Mesendoderm (in vitro differentiated cells): Measurements from ENCODE around the gene KCNJ15.

ENCODE experiments used
- DNase-seq: peaks from one replicate; pipeline ENCODE4 v3.0.0; 2013
- H2AK5ac ChIP-seq: 2 replicates; pipeline ENCODE4 v1.6.1; 2013; ENCODE audit warnings: low read length, inconsistent platforms
- H2BK120ac ChIP-seq: 2 replicates; pipeline ENCODE4 v1.6.1; 2013; ENCODE audit warnings: low read depth, mild to moderate bottlenecking, low read length, moderate library complexity, mixed read lengths
- H2BK15ac ChIP-seq: replicated peaks from 2 replicates; pipeline ENCODE4 v1.6.1; 2013; ENCODE audit warnings: low read depth, mild to moderate bottlenecking, moderate library complexity
- H2BK5ac ChIP-seq: 2 replicates; pipeline ENCODE4 v1.6.1; 2013; ENCODE audit warnings: low read length, inconsistent platforms
- H3K18ac ChIP-seq: 2 replicates; pipeline ENCODE4 v1.6.1; 2013; ENCODE audit warnings: mild to moderate bottlenecking, low read length, mixed read lengths
- H3K23ac ChIP-seq: one replicate; pipeline ENCODE4 v1.6.1; 2013; ENCODE audit warnings: low read length
- H3K27ac ChIP-seq: 2 replicates; pipeline ENCODE4 v1.5.1; 2013; ENCODE audit warnings: low read depth, mild to moderate bottlenecking, inconsistent platforms, low read length, moderate library complexity
- H3K27me3 ChIP-seq: 2 replicates; pipeline ENCODE4 v1.6.1; 2013; ENCODE audit warnings: low read length, control low read depth, mild to moderate bottlenecking, inconsistent platforms; ENCODE audit not compliant: insufficient read depth, poor library complexity
- H3K36me3 ChIP-seq: 2 replicates; pipeline ENCODE4 v1.6.1; 2013; ENCODE audit warnings: low read length, inconsistent platforms; ENCODE audit not compliant: control insufficient read depth, insufficient read depth
- H3K4ac ChIP-seq: one replicate; pipeline ENCODE4 v1.6.1; 2013; ENCODE audit warnings: low read depth, mild to moderate bottlenecking, low read length, moderate library complexity
- H3K4me1 ChIP-seq: 2 replicates; pipeline ENCODE4 v1.6.1; 2013; ENCODE audit warnings: low read depth, low read length, inconsistent platforms; ENCODE audit not compliant: control insufficient read depth
- H3K4me2 ChIP-seq: 2 replicates; pipeline ENCODE4 v1.6.1; 2013; ENCODE audit warnings: low read length
- H3K4me3 ChIP-seq: 2 replicates; pipeline ENCODE4 v1.5.1; 2013; ENCODE audit warnings: mild to moderate bottlenecking, low read length
- H3K56ac ChIP-seq: one replicate; pipeline ENCODE4 v1.6.1; 2013; ENCODE audit warnings: low read length
- H3K79me1 ChIP-seq: 2 replicates; pipeline ENCODE4 v1.6.1; 2013; ENCODE audit warnings: low read length, inconsistent platforms
- H3K79me2 ChIP-seq: 2 replicates; pipeline ENCODE4 v1.6.1; 2013; ENCODE audit warnings: mild to moderate bottlenecking, low read length; ENCODE audit not compliant: control insufficient read depth, insufficient read depth
- H3K9ac ChIP-seq: 2 replicates; pipeline ENCODE4 v1.6.1; 2013; ENCODE audit warnings: low read length, inconsistent platforms
- H4K5ac ChIP-seq: one replicate; pipeline ENCODE4 v1.6.1; 2013; ENCODE audit warnings: low read length
- H4K8ac ChIP-seq: one replicate; pipeline ENCODE4 v1.6.1; 2013; ENCODE audit warnings: low read depth, mild to moderate bottlenecking, control low read depth, low read length, moderate library complexity
- WGBS: extraction: QIAGEN DNeasy Blood & Tissue Kit; methylation state at CpG from one replicate; pipeline ENCODE4 v1.1.7; 2013; ENCODE audit warnings: low lambda C conversion rate, missing lambda C conversion rate; ENCODE audit not compliant: insufficient coverage; ENCODE audit errors: extremely low coverage; 5-methylcytosine and 5-hydroxymethylcytosine counted together

Gene KCNJ15

DNA sequence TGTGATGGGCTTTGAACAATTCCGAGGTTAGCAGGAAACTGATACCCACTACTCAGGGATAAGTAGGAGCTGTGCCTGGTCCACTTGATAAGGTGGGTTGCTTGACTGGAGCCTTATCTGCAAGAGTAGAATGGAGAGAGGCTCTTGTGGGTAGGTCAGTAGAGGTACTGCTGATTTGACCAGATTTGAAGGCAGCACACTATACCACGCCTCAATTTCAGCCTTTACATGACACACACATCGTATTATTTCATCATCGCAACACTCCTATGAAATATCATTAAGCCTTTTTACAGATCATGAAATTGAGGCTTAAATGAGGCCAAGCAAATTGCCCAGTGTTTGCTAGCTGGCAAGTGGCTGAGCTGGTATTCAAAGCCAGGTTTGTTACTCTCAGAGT lies 69.6 kb downstream of the KCNJ15 start:
- Histone ChIP-seq H3K18ac (no peak overlapping the region), H3K9ac (no peak overlapping the region), H3K79me2 (no peaks in the 10 kb centered on the region), H4K5ac (no peak overlapping the region), H3K79me1 (no peaks in the 10 kb centered on the region), H3K4me1 (peaks cover 10% of the 10 kb centered on the region), H3K4me2 (no peak overlapping the region), H4K8ac (no peak overlapping the region), H2AK5ac (no peak overlapping the region), H2BK15ac (no peak overlapping the region), H2BK120ac (no peak overlapping the region), H3K4me3 (no peak overlapping the region), H3K4ac (no peak overlapping the region), H2BK5ac (no peak overlapping the region), H3K27ac (no peak overlapping the region), H3K36me3 (no peaks in the 10 kb centered on the region), H3K56ac (no peak overlapping the region), H3K23ac (no peak overlapping the region), H3K27me3 (no peaks in the 10 kb centered on the region)
- DNase-seq = no peak
- WGBS = 100% methylated on average over 1 of the region's 4 CpGs

DNA sequence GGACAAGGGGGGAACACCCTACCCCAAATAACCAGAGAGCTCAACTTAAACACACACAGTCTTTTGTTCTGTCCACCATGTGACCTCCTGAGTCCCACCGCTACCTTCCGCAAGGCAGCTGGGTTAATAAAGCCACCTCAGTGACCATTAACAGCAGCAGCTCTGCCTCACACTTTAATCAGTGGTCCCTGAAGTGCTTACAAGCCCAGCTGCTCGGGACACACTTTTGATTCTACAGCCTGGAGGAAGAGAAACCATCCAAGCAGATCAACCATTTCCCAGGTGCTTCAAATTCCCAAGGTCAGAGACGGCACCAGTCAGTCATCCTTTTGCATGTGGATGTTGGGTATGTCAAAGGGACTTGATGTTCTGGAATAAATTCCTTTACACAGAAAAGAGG lies 70.1 kb downstream of the KCNJ15 start:
- Histone ChIP-seq H2BK5ac (no peak overlapping the region), H2BK15ac (no peak overlapping the region), H2BK120ac (no peak overlapping the region), H4K8ac (no peak overlapping the region), H4K5ac (no peak overlapping the region), H3K18ac (no peak overlapping the region), H3K27me3 (no peaks in the 10 kb centered on the region), H3K4me2 (no peak overlapping the region), H3K23ac (no peak overlapping the region), H2AK5ac (no peak overlapping the region), H3K4me3 (no peak overlapping the region), H3K79me1 (no peaks in the 10 kb centered on the region), H3K36me3 (no peaks in the 10 kb centered on the region), H3K56ac (no peak overlapping the region), H3K27ac (no peak overlapping the region), H3K4ac (no peak overlapping the region), H3K9ac (no peak overlapping the region), H3K79me2 (no peaks in the 10 kb centered on the region), H3K4me1 (peaks cover 10% of the 10 kb centered on the region)
- DNase-seq = no peak
- WGBS = no CpG with 5 or more reads among the region's 4 CpGs

GRCh38 chr21:38327984-38328383 lies 71.2 kb downstream of the KCNJ15 start:
- H3K23ac ChIP-seq = no peak overlapping the region
- H3K27ac ChIP-seq = no peak overlapping the region
- H3K27me3 ChIP-seq = no peaks in the 10 kb centered on the region
- H4K5ac ChIP-seq = no peak overlapping the region
- no peak overlapping the region for H4K8ac ChIP-seq
- DNase-seq = no peak
- H3K4me1 ChIP-seq = peaks cover 10% of the 10 kb centered on the region
- H3K9ac ChIP-seq = no peak overlapping the region
- no peak overlapping the region for H3K56ac ChIP-seq
- H2BK5ac ChIP-seq = no peak overlapping the region
- H3K79me2 ChIP-seq = no peaks in the 10 kb centered on the region
- no peaks in the 10 kb centered on the region for H3K36me3 ChIP-seq
- H3K4me2 ChIP-seq = no peak overlapping the region
- no peak overlapping the region for H2AK5ac ChIP-seq
- no CpG with 5 or more reads among the region's 1 CpG for WGBS
- H3K4me3 ChIP-seq = no peak overlapping the region
- H3K79me1 ChIP-seq = no peaks in the 10 kb centered on the region
- H2BK120ac ChIP-seq = no peak overlapping the region
- H2BK15ac ChIP-seq = no peak overlapping the region
- H3K18ac ChIP-seq = no peak overlapping the region
- no peak overlapping the region for H3K4ac ChIP-seq

DNA sequence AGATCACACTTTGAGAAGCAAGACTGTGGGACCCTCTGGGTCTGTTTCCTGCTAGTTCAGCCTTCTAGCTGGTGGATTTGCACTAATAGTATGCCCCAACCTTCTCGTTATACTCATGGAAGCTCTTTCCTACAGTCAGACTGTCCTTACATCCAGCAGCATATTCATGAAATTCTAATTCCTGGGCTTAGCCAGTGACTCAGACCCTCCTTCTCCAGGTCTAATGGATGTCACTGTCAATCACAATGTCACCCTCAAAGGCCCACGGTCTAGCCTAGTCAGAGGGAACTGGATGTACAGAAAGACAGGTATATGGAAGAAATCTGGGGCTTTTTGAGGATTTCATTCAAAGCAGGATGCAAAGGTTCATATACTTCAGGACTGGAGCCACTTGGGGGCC lies 72.4 kb downstream of the KCNJ15 start:
- Histone ChIP-seq H2BK15ac (no peak overlapping the region), H2BK120ac (no peak overlapping the region), H3K27ac (no peak overlapping the region), H3K79me2 (no peaks in the 10 kb centered on the region), H4K5ac (no peak overlapping the region), H2AK5ac (no peak overlapping the region), H3K56ac (no peak overlapping the region), H4K8ac (no peak overlapping the region), H3K4me2 (no peak overlapping the region), H3K18ac (no peak overlapping the region), H3K9ac (no peak overlapping the region), H3K4me3 (no peak overlapping the region), H3K27me3 (no peaks in the 10 kb centered on the region), H3K4me1 (peaks cover 10% of the 10 kb centered on the region), H3K23ac (no peak overlapping the region), H3K79me1 (no peaks in the 10 kb centered on the region), H2BK5ac (no peak overlapping the region), H3K4ac (no peak overlapping the region), H3K36me3 (no peaks in the 10 kb centered on the region)
- no CpG with 5 or more reads among the region's 2 CpGs for WGBS
- DNase-seq = no peak

- Histone ChIP-seq H3K36me3 (no peaks in the 10 kb centered on the region), H2BK120ac (no peak overlapping the region), H3K4ac (no peak overlapping the region), H3K4me3 (no peak overlapping the region), H3K9ac (no peak overlapping the region), H3K56ac (no peak overlapping the region), H3K18ac (no peak overlapping the region), H3K4me2 (no peak overlapping the region), H3K23ac (no peak overlapping the region), H3K4me1 (no peaks in the 10 kb centered on the region), H3K79me1 (no peaks in the 10 kb centered on the region), H2BK5ac (no peak overlapping the region), H2AK5ac (no peak overlapping the region), H4K8ac (no peak overlapping the region), H3K27me3 (no peaks in the 10 kb centered on the region), H3K27ac (no peak overlapping the region), H3K79me2 (no peaks in the 10 kb centered on the region), H2BK15ac (no peak overlapping the region), H4K5ac (no peak overlapping the region)
- no CpG with 5 or more reads among the region's 2 CpGs for WGBS
- no peak for DNase-seq
Observed at GRCh38 chr21:38330666-38331065, 73.9 kb downstream of the KCNJ15 start.
